NCI-H2029 treated with DMSO at 0.1 percent for 48 hours (cell line): ENCODE results near the gene MX1.
A peak's percentile ranks its signal among the peaks of the same experiment; 100 is the strongest.

Experiments used
- DNase-seq: peaks from one replicate; lab custom pipeline; 2025; lab: John Stamatoyannopoulos, UW

Gene MX1, protein sequence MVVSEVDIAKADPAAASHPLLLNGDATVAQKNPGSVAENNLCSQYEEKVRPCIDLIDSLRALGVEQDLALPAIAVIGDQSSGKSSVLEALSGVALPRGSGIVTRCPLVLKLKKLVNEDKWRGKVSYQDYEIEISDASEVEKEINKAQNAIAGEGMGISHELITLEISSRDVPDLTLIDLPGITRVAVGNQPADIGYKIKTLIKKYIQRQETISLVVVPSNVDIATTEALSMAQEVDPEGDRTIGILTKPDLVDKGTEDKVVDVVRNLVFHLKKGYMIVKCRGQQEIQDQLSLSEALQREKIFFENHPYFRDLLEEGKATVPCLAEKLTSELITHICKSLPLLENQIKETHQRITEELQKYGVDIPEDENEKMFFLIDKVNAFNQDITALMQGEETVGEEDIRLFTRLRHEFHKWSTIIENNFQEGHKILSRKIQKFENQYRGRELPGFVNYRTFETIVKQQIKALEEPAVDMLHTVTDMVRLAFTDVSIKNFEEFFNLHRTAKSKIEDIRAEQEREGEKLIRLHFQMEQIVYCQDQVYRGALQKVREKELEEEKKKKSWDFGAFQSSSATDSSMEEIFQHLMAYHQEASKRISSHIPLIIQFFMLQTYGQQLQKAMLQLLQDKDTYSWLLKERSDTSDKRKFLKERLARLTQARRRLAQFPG

DNA sequence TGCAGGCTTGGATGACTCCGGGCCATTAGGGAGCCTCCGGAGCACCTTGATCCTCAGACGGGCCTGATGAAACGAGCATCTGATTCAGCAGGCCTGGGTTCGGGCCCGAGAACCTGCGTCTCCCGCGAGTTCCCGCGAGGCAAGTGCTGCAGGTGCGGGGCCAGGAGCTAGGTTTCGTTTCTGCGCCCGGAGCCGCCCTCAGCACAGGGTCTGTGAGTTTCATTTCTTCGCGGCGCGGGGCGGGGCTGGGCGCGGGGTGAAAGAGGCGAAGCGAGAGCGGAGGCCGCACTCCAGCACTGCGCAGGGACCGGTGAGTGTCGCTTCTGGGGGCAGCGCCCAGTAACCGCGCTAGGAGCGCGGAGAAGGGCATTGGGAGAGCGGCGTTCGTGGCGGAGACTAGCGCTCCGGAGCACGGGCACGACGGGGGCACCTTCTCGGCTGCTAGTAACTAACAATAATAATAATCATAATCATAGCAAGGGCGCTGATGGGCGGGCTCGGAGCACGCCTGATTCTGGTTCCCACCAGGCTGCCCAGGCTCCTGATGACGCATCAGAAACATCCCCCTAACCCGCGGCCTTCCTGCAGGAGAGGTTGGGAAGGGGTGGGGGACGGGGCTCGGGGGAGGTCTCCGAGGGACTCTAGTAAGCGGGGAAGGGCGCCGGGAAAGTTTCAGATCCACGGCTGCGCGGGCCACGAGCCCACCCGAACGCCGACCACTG, at the start of gene MX1:
TSS of gene MX1 (plus strand) at position 286 of the 722 bp plus-strand sequence. CDS start 5,832 bp downstream, outside the sequence.
- DNase-seq, result peak; percentile 6

DNA sequence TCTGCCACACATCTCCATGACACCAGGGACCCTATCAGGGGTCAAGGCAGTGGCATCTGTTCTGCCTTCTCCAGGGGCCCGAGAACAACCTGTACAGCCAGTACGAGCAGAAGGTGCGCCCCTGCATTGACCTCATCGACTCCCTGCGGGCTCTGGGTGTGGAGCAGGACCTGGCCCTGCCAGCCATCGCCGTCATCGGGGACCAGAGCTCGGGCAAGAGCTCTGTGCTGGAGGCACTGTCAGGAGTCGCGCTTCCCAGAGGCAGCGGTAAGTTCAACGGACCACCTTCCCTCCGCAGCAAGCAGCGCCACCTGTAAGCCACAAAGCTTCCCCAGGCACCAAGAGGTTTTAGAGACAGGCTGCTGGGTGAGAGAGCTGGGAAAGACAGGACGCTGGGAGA, 48.3 kb upstream of the MX1 start:
- no peak for DNase-seq

DNA sequence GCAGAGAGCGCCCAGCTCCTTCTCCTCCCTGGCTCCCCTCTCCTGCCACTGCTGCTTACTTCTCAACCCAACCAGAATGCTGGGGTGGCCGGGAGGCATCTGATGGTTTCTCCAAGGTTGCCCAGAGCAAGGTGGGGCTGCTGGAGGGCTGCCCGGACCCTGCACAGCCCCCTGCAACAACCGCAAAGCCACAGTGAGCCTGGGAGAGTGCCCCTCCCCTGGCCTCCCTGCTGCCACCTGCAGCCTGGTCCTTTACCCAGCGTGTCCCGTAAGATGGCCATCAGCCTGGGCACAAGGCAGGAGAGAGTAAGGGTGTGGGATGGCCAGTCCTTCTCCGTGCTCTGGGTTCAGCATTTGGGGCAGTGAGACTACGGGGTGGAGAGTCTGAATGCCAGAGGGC, 47.2 kb upstream of the MX1 start:
- DNase-seq, result no peak

DNA sequence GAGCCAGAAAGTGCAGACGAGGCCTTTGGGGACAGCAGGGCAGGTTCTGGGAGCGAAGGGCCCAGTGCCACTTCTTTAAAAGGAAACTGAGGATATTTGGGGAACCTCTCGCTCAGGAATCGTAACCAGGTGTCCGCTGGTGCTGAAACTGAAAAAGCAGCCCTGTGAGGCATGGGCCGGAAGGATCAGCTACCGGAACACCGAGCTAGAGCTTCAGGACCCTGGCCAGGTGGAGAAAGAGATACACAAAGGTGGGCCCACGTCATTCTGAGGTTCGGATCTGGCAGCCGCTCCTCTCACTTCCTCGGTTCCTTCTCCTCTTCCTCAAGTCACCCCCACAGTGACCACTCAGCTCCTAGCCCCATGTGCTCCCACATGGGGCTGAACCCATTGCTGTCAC, 46.1 kb upstream of the MX1 start:
- no peak for DNase-seq

DNA sequence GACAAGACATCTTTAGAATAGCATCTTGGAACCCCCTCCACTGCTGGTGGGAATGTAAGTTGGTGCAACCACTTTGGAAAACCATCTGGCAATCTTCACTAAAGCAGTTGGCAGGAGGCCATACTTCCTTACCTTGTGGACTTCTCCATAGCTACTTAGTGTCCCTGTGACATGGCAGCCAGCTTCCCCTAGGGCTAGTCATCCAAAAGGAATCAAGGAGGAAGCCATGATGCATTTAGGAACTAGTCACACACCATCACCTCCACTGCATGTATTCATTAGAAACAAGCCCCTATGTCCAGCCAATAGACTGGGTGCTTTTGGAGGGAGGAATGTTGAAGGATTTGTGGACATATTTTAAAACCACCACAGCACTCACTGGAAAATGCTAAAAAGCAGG, 44.3 kb upstream of the MX1 start:
- no peak for DNase-seq

DNA sequence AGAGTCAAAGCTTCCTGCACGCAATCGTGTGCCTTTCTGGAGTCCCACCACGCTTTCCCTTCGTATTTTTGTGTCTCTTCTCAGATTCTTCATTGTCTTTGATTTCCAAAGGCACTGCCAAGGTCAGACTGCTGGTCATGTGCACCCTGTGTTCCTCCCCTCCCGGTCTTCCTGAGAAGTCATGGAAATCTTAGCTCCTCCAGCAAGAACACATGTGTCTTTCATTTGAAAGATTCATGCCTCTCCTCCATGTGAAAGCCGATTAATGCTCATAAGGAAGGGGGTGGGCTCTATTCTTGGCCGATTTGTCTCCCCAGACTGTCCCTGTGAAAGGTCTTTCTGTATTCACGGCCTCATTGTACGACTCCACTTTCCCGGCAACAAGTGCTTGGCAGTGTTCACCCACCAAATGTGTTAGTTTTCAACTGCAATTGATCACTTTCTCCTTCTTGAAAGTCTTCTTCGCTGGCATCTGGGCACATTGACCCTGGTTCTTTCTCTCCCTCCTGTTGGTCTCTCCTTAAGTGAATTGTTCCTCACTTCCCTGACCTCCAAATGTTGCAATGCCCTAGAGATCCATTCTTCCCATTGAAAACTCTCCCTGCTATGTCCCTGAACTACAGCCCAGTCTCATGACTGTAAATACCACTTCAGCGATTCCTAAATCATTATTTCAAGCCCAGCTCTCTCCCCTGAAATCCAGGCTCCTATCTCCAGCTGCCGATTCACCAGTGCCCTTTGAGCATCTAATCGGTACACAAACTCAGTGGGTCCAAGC, 38.8 kb upstream of the MX1 start:
- no peak for DNase-seq

DNA sequence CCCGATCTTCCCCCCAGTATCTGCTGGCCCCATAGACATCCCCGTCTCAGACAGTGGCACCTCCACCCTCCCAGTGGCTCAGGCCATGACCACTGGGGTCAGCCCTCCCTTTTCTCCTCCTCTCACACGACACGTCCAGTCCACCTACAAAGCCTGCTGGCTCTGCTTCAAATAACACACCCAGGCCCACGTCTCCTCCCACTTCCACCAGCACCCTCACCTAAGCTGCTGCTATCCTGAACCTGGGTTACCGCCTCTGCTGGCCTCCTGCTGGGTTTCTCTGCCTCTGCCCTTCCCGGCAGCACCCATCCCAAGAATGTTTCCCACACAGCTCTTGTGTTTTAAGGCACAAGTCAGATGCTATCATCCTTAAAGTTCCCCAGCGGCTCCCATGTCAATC, 38.2 kb upstream of the MX1 start:
- no peak for DNase-seq

DNA sequence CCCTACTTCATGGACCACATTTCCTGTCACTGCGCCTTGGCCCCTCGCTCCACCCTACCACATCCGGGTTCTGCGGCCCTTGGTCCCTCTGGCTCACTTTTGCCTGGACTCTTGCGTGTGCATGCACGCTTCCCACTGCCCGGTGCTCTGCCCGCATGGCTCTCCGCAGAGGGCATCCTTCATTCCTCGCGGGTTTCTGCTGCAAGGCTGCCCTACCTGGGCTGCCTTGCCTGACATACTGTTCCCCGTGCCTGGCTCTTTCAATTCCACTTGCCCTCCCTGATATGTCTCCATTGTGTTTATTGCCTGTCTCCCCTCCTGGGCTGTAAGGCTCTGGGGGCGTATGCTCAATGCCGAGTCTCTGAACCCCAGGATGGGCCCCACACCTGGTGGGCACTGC, 37.8 kb upstream of the MX1 start:
- DNase-seq, result no peak

DNA sequence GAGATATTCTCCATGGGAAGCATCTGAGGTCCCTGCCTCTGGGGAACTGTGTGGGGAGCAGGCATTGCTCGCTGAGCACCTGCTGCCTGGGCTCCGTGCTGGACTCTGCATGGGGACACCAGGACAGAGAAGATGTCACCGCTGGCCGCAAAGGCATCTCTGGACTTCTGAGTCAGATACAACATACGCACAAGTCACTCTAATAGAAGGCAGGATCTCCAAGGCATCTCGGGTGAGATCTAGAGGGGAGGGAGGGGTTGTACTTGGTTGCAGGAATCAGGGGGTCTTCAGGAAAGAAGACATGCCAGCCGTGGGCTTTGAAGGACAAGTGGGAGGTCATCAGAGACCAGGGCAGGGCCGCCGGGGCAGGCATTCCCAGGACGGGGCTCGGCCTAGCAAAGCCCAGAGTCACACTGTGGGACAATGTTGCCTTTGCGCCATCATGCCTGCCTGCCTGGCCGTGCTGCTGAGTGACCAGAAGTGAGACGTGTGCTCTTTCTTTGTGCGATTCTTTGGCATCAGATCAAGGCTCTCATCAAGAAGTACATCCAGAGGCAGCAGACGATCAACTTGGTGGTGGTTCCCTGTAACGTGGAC, 35.9 kb upstream of the MX1 start:
- DNase-seq, result no peak

DNA sequence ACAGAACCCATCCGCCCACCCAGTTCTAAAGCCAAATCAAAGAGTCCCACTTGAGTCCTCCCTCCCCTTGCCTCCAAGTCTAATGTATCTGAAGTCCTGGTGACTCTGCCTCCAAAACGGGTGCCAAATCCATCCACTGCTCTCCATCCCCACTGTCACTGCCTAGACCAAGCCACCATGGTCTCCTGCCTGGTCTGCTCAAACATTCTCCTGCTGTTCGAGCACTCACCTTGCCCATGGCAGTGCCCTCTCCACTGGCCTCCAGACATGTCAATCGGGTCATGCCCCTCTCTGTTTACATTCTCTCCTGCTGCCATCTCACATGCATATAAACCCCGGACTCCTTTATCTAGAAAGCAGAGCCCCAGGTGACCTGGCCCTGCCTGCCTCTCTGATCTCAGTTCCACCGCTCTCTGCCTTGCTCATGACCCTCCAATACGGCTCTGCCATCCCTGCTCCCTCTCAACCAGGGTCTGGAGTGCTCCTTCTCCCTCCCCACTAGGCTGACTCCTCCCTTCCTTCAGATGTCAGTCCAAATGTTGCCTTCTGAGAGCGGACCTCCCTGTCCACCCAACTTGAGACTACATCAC, 32.1 kb upstream of the MX1 start:
- no peak for DNase-seq

DNA sequence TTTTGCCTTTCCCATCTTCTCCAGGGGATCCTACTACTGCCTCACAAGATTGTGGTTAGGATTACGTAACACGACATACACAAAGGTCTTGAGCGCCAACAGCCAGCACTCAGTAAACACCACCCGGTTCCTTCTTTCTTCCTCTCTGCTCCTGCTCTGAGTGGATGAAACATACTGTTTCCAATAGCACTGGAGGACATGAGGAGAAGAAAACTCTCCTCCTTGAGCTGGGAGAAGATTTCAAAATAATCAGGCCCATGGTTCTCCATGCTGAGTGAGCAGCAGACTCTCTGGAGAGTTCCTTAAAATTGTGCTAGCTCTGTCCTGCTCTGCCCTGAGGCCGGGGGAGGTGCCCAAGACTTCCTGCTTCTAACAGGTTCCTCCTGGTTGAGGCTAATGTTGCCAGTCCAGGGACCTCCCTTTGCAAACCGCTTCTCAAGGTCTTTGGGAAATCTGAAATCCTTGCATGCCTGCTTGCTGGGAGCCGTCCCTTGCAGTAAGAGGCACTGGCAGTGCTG, 29.4 kb upstream of the MX1 start:
- DNase-seq, result no peak

DNA sequence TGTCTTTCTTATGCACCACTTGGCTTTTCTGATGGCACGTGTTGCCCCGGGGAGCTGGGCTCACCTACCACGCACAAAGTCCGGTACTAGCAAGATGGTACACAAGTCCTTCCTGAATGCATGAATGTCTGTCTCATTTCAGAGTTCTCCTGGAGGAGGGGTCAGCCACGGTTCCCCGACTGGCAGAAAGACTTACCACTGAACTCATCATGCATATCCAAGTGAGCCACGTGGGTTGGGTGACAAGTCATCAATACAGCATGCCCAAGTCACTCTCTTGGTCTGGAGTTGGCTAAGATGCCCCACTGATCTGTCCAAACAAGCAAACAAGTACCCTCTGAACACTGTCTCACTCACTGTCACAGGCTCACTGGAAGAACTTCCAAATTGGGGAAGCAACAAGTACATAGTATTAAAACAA, 28.6 kb upstream of the MX1 start:
- DNase-seq, result no peak

DNA sequence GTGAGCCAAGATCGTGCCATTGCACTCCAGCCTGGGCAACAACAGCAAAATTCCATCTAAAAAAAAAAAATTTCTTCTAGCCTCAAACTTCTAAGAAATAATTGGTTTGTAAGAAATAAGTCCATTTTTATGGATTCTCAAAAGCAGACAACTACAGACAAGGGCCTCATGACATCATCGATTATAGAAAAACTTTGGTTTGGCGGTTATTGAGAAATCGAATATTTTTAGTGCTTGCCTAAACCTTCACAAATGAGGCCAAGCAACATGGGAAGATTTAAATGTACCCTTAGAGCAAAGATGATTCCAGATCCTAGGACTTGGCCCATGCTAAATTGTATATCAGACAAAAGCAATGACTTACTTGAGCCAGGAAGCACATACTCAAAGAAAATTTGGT, 27.8 kb upstream of the MX1 start:
- DNase-seq, result no peak

DNA sequence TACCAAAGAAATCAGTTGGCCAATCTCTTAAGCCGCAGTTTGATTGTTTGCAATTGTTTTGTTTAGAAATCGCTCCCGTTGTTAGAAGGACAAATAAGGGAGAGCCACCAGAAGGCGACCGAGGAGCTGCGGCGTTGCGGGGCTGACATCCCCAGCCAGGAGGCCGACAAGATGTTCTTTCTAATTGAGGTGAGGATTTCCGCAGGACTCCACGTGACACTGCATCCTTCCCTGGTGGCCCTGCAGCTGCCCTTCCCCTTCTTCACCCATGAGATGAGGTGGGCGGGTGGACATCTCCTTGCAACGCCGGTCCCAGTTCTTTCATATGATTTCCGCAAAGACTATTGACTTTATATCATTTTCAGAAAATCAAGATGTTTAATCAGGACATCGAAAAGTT, 27.2 kb upstream of the MX1 start:
- DNase-seq, result no peak

DNA sequence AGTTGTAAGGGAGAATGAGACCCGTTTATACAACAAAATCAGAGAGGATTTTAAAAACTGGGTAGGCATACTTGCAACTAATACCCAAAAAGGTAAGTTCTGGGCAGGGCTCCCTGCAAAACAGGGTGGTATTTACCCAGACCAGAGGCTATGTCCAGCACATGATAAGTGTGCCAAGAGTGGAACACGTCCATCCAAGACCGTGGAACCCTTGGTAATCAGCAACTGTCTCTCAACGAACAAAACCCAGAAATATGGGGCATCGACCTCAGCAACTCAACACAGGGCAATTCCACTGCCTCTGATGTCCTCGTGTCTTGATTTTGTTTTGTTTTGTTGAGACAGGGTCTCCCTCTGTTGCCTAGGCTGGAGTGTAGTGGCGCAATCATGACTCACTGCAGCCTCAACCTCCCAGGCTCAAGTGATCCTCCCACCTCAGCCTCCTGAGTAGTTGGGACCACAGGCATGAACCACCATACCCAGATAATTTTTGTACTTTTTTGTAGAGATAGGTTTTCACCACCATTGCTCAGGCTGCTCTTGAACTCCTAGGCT, 26.7 kb upstream of the MX1 start:
- DNase-seq, result no peak

DNA sequence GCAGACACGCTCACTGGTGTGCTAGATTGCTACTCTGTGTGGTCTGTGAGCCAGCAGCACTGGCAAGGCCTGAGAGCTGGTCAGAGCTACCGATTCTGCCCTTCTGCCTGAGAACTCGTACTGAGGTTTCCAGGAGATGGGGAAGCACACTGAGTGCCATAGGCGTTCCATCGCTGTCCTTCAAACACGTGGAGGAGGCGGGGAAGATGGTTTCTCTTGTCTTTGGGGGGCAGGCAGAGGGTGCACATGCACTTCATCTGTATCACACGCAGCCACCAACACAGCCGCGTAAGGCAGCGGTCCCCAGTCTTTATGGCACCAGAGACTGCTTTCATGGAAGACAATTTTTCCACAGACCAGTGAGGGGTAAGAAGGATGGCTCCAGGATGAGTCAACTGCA, 23.8 kb upstream of the MX1 start:
- no peak for DNase-seq

DNA sequence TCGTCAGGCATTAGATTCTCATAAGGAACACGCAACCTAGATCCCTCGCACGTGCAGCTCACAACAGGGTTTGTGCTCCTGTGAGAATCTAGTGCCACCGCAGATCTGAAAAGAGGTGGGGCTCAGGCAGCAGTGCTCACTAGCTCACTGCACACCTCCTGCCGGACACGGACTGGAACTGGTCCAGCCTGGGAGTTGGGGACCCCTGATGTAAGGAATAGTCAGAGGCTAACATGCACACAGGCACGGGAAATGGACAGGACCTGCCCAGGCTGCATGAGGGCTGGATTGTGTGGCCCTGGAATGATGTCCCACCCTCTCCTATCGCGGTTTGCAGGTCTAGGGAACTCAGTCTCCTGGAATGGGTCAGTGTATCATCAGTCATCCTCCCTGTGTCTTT, 23.2 kb upstream of the MX1 start:
- DNase-seq, result no peak

DNA sequence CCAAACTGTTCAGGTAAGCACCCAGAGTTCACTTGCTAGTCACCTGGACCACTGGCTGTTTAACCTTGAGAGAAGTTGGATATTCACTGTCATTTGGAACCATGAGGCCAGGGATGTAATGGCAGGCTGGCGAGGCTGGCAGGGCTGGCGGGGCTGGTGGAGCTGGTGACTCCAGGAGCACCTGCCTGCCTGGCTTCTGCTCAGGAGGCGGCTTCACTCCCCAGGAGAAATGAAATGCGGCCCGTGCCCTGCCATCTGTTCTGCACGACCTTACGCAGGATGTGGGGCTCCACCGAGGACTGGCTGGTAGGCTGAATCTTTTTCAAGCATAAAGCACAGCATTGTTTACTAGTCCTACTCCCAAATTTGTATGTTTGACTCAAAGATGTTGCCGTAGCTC, 22.7 kb upstream of the MX1 start:
- no peak for DNase-seq

DNA sequence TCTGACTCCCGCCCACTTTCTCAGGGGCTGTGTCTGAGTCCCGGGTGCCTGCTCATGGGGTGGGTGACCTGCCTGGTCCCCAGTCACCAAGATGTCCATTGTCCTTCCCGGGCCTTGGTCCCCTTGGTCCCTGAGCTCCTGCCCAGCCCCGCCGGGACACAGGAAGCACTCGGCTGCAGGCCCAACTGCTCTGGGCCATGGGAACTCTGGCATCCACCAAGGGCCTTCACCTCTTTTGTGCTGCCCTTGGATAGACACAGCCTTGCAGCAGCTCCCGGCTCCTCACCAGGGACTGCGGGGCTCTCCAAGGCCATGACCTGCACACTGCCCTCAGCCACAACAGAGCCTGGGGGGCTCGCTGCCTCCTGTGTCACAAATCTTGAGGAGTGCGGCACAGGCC, 22.1 kb upstream of the MX1 start:
- no peak for DNase-seq

DNA sequence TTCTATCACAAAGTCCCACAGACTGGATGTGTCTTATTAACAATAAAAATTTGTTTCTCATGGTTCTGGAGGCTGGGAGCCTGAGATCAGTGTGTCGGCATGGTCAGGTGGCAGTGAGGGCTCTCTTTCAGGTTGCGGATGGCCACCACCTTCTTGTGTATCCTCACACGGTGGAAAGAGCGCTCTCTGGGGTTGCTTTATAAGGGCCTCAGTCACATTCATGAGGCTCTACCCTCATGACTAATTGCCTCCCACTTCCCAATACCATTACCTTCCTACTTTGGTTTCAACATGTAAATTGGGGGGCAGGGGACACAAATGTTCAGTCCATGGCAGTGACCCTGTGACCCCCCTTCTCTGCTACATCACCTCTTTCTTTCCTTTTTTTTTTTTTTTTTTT, 20.7 kb upstream of the MX1 start:
- no peak for DNase-seq

DNA sequence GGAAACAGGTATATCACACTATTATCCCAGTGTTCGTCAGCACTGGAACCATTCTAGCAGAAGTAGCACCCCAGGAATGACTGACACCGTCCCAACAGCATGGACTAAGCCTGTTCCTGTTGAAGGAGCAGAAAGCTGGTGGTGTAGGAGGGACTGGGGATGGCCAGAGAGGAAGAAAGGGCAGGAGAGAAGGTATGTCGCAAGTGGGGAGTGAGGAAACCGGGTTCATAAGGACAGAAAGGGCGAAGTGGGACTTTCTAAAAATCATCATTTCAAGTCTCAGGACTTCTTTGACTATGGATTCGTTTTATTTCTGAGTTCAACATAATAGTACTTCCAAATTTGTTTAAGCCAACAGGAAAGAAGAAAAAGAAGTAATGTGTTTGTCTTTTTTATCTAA, 19.7 kb upstream of the MX1 start:
- DNase-seq, result no peak
